Uterus (tissue), 2 donors: Measurements from ENCODE around the gene PIGO.

Experiments
- CTCF ChIP-seq, 4 experiments: fragments of 200-600 bp in 2 of 4; fragments of 450-650 bp in 2 of 4; sonication (generic) in 2 of 4; IDR thresholded peaks; one replicate each; pipeline ENCODE4 v1.5.1; 2016 to 2019; ENCODE audit warnings: antibody characterized with exemption in 4 of 4, mild to moderate bottlenecking in 2 of 4, moderate library complexity in 1 of 4
- POLR2A ChIP-seq, 2 donors: fragments of 450-650 bp; IDR thresholded peaks; one replicate each; pipeline ENCODE4 v1.6.1; 2016; ENCODE audit warnings: antibody characterized with exemption in 2 of 2, mild to moderate bottlenecking in 1 of 2, moderate library complexity in 1 of 2

- TF ChIP-seq POLR2A (IDR thresholded peaks at IDR 0.05) (no peak), CTCF (IDR thresholded peaks at IDR 0.05) (no peak)
Measured at GRCh38 chr9:35112257-35113020, 16.0 kb upstream of the PIGO start.
